GM13977 (cell line): Measurements from ENCODE around the gene SPTAN1.

Experiments
- DNase-seq: peaks from one replicate; pipeline ENCODE4 v3.0.0; 2012; ENCODE audit warnings: low spot score
- in situ Hi-C: fragments of 300-500 bp; cut with MboI; formaldehyde crosslinking; loops from one replicate; pipeline ENCODE4 v1.12.0; 2022; ENCODE audit warnings: low sequenced_read_pairs, low pct_unique_long_range_greater_than_20kb, mixed read lengths, inconsistent platforms; ENCODE audit not compliant: unreplicated experiment
- TF ChIP-seq, protein P1 (sequence below): IDR thresholded peaks from 2 replicates; pipeline ENCODE4 v1.5.1; 2012; ENCODE audit warnings: mild to moderate bottlenecking, control low read depth; ENCODE audit not compliant: insufficient read depth; ENCODE audit errors: extremely low read depth, missing control alignments

Gene SPTAN1

DNA sequence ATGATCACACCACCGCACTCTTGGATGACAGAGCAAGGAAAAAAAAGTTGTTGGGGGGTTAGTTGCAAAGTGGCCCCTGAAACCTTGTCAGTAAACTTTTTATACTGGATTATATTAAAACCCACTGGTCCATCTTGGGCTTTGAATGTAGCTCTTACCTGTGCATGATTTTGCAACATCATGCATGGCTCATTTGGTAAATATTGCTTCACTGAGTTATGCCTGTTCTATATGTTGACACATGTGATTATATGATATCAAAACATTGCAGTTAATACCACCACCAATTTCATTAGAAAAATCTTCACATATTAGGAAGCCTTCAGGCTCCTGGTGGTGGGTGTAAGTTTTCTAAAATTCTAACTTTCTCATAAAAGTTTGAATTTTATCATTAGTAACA is 62.3 kb downstream of the SPTAN1 start:
- TF ChIP-seq, protein P1, sequence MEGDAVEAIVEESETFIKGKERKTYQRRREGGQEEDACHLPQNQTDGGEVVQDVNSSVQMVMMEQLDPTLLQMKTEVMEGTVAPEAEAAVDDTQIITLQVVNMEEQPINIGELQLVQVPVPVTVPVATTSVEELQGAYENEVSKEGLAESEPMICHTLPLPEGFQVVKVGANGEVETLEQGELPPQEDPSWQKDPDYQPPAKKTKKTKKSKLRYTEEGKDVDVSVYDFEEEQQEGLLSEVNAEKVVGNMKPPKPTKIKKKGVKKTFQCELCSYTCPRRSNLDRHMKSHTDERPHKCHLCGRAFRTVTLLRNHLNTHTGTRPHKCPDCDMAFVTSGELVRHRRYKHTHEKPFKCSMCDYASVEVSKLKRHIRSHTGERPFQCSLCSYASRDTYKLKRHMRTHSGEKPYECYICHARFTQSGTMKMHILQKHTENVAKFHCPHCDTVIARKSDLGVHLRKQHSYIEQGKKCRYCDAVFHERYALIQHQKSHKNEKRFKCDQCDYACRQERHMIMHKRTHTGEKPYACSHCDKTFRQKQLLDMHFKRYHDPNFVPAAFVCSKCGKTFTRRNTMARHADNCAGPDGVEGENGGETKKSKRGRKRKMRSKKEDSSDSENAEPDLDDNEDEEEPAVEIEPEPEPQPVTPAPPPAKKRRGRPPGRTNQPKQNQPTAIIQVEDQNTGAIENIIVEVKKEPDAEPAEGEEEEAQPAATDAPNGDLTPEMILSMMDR, result no peak
- no peak for DNase-seq
- in situ Hi-C loops, result no loop called here

DNA sequence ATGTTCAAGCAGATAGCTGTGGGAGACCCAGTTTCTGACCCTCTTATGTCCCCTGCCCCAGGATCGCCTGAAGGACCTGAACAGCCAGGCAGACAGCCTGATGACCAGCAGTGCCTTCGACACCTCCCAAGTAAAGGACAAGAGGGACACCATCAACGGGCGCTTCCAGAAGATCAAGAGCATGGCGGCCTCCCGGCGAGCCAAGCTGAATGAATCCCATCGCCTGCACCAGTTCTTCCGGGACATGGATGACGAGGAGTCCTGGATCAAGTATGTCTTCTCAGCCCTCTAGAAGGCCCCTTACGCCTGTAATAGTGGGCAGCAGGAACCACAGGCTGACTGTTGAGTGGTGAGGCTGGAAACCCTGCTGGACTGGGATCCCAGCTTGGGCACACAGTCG is 63.2 kb downstream of the SPTAN1 start:
- DNase-seq, result no peak
- TF ChIP-seq, protein P1, result no peak
- in situ Hi-C loops, result no loop called here

DNA sequence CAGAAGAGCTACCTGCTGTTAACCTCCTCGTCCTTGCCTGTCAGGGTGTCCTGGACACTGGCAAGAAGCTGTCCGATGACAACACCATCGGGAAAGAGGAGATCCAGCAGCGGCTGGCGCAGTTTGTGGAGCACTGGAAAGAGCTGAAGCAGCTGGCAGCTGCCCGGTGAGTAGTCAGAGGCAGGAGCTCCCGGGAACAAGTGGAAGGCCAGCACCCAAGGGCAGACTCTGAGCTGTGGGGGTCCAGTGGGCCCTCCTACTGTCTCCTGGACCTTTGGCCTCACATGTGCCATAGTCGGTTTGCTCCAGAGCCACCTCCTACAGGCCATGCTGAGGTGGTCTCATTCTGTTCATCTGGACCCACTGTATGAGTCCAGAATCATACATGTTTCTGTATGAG is 65.6 kb downstream of the SPTAN1 start:
- TF ChIP-seq, protein P1, result no peak
- DNase-seq, result no peak
- in situ Hi-C loops, result no loop called here

DNA sequence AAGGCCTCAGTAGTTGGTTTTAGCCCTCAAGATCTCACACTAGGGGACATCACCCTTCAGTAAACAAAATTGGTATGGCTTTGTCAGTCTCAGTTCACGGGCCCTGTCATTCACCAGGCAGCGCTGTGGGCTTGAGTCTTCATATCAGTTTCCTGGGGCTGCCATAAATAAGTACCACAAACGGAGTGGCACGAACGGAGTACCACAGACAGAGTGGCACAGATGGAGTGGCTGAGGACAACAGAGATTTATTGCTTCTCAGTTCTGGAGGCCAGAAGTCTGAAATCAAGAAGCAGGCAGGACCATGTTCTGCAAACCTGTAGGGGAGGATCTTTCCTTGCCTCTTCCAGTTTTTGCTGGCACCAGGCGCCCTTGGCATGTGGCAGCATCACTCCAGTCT is 66.7 kb downstream of the SPTAN1 start:
- in situ Hi-C loops, result no loop called here
- DNase-seq, result no peak
- TF ChIP-seq, protein P1, result no peak

DNA sequence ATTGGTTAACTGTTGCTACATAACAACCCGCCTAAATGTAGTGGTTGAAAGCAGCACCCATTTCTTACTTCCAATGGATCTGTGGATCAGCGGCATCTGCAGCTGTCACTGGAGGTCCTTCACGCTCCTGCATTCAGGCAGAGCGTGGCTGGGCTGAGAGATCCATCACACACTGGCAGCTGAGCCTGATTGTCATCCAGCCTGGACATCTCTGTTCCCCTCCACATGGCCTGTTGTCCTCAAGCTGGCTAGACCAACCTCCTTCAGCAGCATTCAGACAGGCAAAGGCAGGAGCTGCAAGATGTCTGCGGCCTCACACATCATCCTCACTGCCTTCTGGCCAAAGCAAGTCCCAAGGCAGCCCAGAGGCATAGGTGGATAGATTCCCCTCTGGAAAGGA is 67.4 kb downstream of the SPTAN1 start:
- in situ Hi-C loops, result no loop called here
- no peak for DNase-seq
- TF ChIP-seq, protein P1, result no peak

DNA sequence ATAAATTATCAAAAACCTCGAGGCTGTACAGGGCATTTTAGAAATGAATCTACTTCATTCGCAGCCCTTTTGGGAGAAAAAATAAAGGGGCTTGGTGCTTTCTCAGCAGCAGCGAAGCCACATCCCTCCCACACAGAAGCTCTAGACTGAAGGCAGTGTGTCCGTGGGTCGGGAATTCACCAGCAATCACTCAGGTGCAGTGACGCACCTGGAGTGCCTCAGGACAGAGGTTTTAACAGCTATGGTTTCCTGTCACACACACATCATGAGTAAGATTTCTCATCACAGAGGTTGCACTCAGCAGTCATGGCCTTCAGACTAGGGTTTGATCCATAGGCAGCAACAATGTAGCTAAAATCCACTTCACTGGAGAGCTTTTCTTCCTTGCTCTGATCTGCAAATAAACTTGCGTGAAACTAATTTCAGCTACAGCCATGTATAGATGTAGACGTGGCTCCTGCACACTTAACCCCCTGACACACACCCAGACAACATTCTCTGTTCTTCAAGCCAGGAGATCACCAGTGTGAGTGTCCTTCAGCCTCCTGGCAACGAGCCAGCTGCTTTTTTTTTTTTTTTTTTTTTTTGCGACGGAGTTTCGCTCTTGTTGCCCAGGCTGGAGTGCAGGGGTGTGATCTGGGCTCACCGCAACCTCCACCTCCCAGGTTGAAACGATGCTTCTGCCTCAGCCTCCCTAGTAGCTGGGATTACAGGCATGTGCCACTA is 69.5 kb downstream of the SPTAN1 start:
- no peak for DNase-seq
- TF ChIP-seq, protein P1, result no peak
- in situ Hi-C loops, result no loop called here
